Activated naive CD4-positive, alpha-beta T cell treated with anti-CD3 and anti-CD28 coated beads, Interleukin-2, amount 10 ng/mL, durations not matched to agents 7 days and 5 days (primary cell): ENCODE data around the gene NPHS2.
"Not testable (repeated sequence)": the region's sequence is repeated elsewhere in the genome, so short reads cannot be mapped to it uniquely, and the experiment has no call there.

Experiments
- CTCF ChIA-PET: fragments of 350-600 bp; sonication (Branson Sonifier 250); formaldehyde crosslinking; loops from one replicate; lab custom pipeline; 2021; ENCODE audit warnings: antibody characterized with exemption; lab: Charles Lee
- DNase-seq: peaks from one replicate; pipeline ENCODE4 v3.0.0-alpha.2; 2020
- H3K27ac Mint-ChIP-seq: one replicate; pipeline ENCODE4 v1.8.0; 2021; ENCODE audit warnings: mild to moderate bottlenecking, moderate library complexity, mixed read lengths
- H3K27me3 Mint-ChIP-seq: one replicate; pipeline ENCODE4 v1.8.0; 2021; ENCODE audit warnings: mild to moderate bottlenecking, mixed read lengths
- H3K36me3 Mint-ChIP-seq: one replicate; pipeline ENCODE4 v1.8.0; 2021; ENCODE audit warnings: mixed read lengths
- H3K4me1 Mint-ChIP-seq: one replicate; pipeline ENCODE4 v1.8.0; 2021; ENCODE audit warnings: mixed read lengths
- H3K4me3 Mint-ChIP-seq: one replicate; pipeline ENCODE4 v1.8.0; 2021; ENCODE audit warnings: mild to moderate bottlenecking, moderate library complexity, mixed read lengths
- H3K9me3 Mint-ChIP-seq: one replicate; pipeline ENCODE4 v1.8.0; 2021; ENCODE audit warnings: mixed read lengths

Gene NPHS2

DNA sequence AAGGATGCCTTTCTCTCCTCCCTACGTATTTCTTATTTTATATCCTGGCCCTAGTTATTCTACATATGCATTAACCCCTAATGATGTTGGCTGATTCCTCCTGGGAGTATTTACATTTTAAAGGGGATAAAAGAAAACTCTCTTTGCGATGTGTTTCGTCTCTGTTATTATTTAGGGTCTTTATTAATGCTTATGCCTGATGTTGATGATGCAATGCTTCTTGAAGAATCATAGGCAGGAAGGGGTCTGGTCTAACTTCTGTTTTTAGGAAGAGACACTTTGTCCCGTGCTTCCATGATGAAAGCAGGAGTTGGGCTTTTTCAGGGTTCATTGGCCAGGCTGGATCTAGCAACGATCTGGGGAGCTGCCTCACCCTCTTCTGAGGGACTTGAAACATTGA lies 761 bp upstream of the NPHS2 start:
- Mint-ChIP-seq H3K4me1 (peaks cover 4% of the 10 kb centered on the region), H3K4me3 (no peak overlapping the region), H3K9me3 (no peaks in the 10 kb centered on the region), H3K27ac (no peak overlapping the region), H3K36me3 (no peaks in the 10 kb centered on the region), H3K27me3 (peaks cover 38% of the 10 kb centered on the region)
- CTCF ChIA-PET = no interaction called here
- DNase-seq = no peak

DNA sequence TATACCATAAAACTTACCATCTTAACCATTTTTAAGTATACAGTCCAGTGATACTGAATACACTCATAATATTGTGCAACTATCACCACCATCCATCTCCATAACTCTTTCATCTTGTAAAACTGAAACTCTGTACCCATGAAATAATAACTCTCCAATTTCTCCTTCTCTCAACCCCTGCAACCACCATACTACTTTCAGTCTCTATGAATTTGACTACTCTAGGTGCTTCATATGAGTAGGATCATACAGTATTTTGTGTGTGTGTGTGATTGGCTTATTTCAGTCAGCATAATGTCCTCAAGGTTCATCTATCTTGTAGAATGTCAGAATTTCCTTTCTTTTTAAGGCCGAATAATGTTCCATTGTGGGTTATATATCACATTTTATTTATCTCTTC lies 17.7 kb downstream of the NPHS2 start:
- CTCF ChIA-PET = no interaction called here
- no peaks in the 10 kb centered on the region for H3K4me1 Mint-ChIP-seq
- H3K27ac Mint-ChIP-seq = no peak overlapping the region
- DNase-seq = no peak
- no peaks in the 10 kb centered on the region for H3K27me3 Mint-ChIP-seq
- H3K4me3 Mint-ChIP-seq = no peak overlapping the region
- H3K9me3 Mint-ChIP-seq = no peaks in the 10 kb centered on the region
- no peaks in the 10 kb centered on the region for H3K36me3 Mint-ChIP-seq

DNA sequence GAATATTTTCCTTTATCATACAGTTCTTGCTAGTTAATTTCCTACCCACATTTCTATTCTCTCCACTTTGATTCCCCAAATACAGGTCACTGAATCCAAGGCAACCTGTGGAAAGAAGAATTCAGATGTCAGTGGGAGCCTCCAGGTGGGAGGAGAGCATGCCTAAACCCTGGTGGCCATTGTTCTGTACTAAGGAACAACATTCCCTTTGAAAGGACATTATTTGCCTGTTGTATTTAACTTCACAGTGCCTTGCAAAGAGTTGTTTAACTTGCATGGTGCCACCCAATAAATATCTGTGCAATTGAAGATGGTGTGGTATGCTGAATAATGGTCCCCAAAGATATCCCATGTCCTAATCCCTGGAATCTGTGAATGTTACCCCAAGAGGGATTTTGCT lies 21.3 kb downstream of the NPHS2 start:
- H3K4me1 Mint-ChIP-seq = no peaks in the 10 kb centered on the region
- DNase-seq = no peak
- no peak overlapping the region for H3K27ac Mint-ChIP-seq
- no peak overlapping the region for H3K4me3 Mint-ChIP-seq
- no peaks in the 10 kb centered on the region for H3K9me3 Mint-ChIP-seq
- CTCF ChIA-PET = no interaction called here
- H3K27me3 Mint-ChIP-seq = no peaks in the 10 kb centered on the region
- H3K36me3 Mint-ChIP-seq = no peaks in the 10 kb centered on the region

DNA sequence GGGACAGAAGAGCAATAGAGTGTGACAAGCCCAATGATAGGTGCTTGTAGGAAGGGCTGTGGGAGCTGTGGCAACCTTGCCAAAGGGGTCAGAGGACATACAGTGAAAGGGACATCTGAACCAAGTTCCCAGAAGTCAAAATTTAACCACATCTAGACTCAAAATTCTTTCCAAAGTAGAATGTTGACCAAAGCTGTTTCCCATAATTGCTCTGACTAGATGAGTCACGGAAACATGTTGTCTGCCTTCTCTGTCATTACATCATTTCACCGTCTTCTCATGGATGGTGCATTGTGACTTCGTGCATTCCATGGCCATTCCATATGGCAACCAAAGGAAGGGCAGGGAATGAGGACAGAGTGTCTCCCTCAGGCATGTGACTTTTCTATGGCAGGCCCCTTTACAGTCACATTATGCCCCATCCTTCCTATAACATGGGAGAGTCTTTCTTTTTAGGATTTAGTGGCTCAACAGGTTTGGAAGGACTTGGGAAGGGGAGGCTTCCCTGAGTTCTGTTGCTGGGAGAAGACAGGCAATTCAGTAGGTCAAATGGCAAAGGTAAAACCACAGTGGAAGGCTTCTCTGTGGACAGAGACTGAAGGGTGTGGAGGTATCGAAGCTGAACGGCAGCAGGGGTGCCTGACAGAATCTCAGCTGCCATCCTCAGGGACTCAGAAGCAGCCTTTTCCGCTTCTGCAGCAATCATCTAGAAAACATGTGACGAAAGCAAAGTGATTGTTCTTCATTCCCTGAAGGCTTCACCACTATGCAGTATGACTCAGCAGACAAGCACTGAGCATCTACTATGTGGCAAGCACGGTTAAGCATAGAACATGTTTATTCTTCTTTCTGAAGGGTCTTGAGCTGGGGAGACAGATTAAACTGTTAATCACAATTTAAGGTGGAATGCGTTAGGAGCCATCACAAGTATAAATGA lies 24.7 kb downstream of the NPHS2 start:
- Mint-ChIP-seq H3K4me3 (no peak overlapping the region), H3K27ac (no peak overlapping the region), H3K27me3 (no peaks in the 10 kb centered on the region), H3K36me3 (no peaks in the 10 kb centered on the region), H3K4me1 (no peaks in the 10 kb centered on the region), H3K9me3 (no peaks in the 10 kb centered on the region)
- no peak for DNase-seq
- CTCF ChIA-PET = no interaction called here

DNA sequence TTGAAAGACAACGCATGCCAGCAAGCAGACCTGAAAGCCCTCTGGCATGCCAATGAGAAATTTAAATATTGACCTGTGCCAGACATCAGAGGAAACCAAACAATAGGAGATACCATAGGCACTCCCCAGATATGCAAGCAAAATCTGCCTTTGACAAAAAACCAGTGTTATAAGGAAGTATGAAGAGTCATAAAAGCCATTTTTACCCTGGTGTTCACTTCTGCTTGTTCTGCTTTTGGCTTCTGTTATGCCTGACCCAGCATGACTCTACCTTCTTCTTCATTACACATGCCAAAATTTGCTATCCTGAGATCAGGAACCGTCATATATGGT lies 26.4 kb downstream of the NPHS2 start:
- no peaks in the 10 kb centered on the region for H3K9me3 Mint-ChIP-seq
- no peaks in the 10 kb centered on the region for H3K36me3 Mint-ChIP-seq
- CTCF ChIA-PET = no interaction called here
- DNase-seq = no peak
- no peaks in the 10 kb centered on the region for H3K27me3 Mint-ChIP-seq
- H3K27ac Mint-ChIP-seq = no peak overlapping the region
- no peaks in the 10 kb centered on the region for H3K4me1 Mint-ChIP-seq
- H3K4me3 Mint-ChIP-seq = no peak overlapping the region

DNA sequence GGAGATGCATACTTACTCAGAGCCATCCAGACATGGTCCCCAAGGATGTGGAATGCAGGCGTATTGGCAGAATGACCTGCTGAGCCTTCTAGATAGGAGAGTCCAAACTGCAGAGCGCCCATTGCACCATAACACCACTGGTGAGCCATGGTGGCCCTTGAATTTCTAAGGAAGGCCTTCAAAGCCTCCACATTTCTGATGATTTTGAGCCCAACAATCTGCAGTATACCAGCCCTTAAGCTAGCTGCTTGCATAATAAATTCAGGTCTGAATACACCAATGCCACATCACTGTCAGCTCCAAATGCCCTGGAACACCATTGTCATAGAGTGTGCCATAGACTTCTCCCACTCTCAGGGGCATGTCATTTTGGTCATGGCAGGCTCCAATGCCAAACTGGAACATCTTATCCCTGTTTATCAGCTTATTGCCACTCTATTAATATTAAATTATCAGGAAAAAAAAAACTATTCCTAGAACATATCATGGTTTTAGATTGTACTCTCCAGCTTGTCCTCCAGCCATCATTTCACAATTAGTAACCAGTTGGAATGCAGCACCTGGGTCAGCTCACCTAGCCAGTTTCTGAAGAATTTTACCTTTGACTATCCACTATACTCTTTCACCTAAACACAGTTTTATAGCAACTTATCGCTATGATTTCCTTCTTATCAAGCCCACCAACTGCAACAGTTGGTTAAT lies 26.9 kb downstream of the NPHS2 start:
- H3K36me3 Mint-ChIP-seq = no peaks in the 10 kb centered on the region
- DNase-seq = no peak
- CTCF ChIA-PET = no interaction called here
- H3K27me3 Mint-ChIP-seq = no peaks in the 10 kb centered on the region
- H3K9me3 Mint-ChIP-seq = no peaks in the 10 kb centered on the region
- no peak overlapping the region for H3K4me3 Mint-ChIP-seq
- no peaks in the 10 kb centered on the region for H3K4me1 Mint-ChIP-seq
- no peak overlapping the region for H3K27ac Mint-ChIP-seq

DNA sequence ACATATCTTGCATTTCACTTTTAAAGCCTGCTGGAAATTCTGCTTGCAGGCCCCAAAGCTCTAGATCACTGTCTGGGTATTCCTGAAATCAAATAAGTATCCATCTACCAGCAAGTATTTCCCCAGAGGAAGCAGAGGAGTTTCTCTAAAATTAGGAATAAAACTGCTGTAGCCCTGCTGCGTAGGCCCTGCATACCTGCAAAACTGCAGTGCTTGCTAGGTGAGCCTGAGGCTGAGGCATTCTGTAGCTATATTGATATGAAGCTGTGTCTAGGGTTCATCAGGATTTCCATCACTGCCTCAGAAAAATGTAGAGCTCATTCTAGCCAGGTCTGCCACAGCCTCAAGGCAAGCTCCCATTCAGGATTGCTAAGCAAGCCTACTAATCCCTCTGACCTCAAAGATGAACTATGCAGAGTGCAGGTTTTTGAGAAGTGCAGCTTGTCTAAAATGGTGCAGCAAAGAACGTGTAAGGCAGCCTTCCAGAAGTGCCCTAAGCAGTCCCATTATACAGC lies 28.7 kb downstream of the NPHS2 start:
- Mint-ChIP-seq H3K27ac (no peak overlapping the region), H3K4me1 (no peaks in the 10 kb centered on the region), H3K27me3 (no peaks in the 10 kb centered on the region), H3K4me3 (no peak overlapping the region), H3K36me3 (no peaks in the 10 kb centered on the region), H3K9me3 (no peaks in the 10 kb centered on the region)
- CTCF ChIA-PET = no interaction called here
- DNase-seq = no peak

DNA sequence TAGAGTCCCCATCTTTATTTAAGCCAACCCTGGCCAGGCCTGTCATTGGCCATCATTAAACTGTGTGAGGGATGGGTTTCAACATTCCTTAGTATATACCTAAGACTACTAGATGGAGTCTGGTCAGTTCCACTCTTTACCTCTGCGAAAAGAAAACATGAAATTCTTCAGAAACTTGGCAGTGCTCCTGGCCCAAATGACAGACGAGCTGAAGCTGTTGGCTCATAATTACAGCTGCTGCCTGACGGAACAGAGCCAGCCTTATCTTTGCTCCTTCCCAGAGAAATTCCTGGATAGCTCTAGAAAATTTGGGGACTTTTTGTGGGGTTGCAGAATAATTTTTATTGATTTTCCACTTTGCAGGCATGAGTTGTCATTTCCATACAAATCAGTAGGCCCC lies 30.4 kb downstream of the NPHS2 start:
- peaks cover 3% of the 10 kb centered on the region for H3K27me3 Mint-ChIP-seq
- no peak for DNase-seq
- no peak overlapping the region for H3K27ac Mint-ChIP-seq
- no peak overlapping the region for H3K4me3 Mint-ChIP-seq
- H3K36me3 Mint-ChIP-seq = no peaks in the 10 kb centered on the region
- H3K4me1 Mint-ChIP-seq = no peaks in the 10 kb centered on the region
- H3K9me3 Mint-ChIP-seq = no peaks in the 10 kb centered on the region
- CTCF ChIA-PET = no interaction called here

DNA sequence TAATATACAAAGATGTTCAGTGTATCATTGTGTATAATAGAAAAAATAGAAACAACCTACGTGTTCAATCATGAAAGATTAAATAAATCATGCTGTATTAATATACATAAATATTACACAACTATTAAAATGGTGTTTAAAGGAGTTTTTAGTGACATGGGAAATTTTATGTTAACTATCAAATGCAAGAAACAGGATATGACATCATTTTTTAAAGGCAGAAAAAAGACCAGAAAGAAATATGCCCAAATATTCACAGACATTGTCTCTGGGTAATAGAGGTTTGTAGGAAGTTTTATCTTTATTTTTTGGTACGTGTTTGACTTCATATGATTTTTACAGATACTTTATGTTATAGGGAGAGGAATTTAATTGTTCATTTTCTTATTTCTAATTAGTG lies 34.0 kb downstream of the NPHS2 start:
- no peaks in the 10 kb centered on the region for H3K4me1 Mint-ChIP-seq
- CTCF ChIA-PET = no interaction called here
- no peaks in the 10 kb centered on the region for H3K36me3 Mint-ChIP-seq
- no peak overlapping the region for H3K4me3 Mint-ChIP-seq
- peaks cover 3% of the 10 kb centered on the region for H3K27me3 Mint-ChIP-seq
- H3K27ac Mint-ChIP-seq = no peak overlapping the region
- H3K9me3 Mint-ChIP-seq = no peaks in the 10 kb centered on the region
- DNase-seq = no peak

DNA sequence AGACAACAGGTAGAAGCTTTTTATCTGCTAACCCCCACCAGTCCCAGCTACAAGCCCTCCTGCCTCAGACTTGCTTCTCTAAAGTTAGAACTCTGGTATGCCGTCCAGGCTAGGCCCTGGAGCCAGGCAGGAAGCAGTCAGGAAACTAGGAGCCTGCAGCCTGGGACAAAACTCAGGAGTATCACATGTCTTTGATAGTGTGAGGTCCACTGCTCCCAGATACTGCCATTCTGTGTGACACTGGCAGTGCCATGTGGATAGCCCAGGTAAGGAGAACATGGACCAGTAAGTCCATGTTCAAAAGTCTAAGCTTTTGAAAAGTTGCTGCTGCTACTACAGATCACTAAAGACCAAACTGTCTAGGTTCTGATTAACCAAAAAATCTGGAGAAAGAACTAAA lies 45.4 kb downstream of the NPHS2 start:
- no peak overlapping the region for H3K27ac Mint-ChIP-seq
- H3K4me1 Mint-ChIP-seq = no peaks in the 10 kb centered on the region
- no peaks in the 10 kb centered on the region for H3K36me3 Mint-ChIP-seq
- no peak overlapping the region for H3K4me3 Mint-ChIP-seq
- no peaks in the 10 kb centered on the region for H3K27me3 Mint-ChIP-seq
- CTCF ChIA-PET = no interaction called here
- DNase-seq = no peak
- H3K9me3 Mint-ChIP-seq = no peaks in the 10 kb centered on the region

DNA sequence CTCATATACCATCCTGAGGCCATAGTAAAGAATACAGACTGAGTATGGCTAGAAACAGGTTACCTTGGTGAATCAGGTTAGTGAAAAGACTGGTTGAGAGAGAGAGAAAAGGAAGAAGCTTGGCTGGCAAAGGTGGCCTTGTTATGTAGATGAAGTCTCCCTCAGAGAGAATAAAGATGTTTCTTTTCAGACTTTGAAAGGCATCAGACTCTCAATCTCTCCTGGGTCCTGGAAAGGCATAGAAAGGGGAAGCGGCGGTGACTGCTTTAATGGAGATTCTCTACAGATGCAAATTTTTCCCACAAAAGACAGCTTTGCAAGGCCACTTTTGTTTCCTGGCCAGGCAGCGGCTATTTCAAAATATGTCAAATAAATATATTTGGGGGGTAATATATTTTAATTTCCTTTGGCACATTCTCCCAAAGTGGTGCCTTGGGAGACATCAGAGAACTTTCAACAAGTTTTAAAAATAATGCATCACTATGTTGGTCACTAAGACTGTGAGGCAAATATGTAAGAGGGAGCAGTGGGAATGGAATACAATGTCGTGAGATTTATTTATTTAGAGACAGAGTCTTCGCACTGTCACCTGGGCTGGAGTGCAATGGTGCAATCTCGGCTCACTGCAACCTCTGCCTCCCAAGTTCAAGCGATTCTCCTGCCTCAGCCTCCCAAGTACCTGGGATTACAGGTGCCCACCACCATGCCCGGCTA lies 46.1 kb downstream of the NPHS2 start:
- CTCF ChIA-PET = no interaction called here
- no peaks in the 10 kb centered on the region for H3K9me3 Mint-ChIP-seq
- H3K27ac Mint-ChIP-seq = no peak overlapping the region
- DNase-seq = no peak
- no peaks in the 10 kb centered on the region for H3K4me1 Mint-ChIP-seq
- H3K36me3 Mint-ChIP-seq = no peaks in the 10 kb centered on the region
- H3K4me3 Mint-ChIP-seq = no peak overlapping the region
- no peaks in the 10 kb centered on the region for H3K27me3 Mint-ChIP-seq

DNA sequence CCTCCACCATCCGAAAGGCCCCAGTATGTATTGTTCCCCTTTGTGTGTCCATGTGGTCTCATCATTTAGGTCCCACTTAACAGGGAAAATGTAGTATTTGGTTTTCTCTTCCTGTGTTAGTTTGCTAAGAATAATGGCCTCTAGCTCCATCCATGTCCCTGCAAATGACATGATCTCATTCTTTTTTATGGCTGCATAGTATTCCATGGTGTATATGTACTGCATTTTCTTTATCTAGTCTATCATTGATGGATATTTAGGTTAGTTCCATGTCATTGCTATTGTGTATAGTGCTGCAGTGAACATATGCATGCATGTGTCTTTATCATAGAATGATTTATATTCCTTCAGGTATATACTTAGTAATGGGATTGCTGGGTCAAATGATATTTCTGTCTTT lies 57.2 kb downstream of the NPHS2 start:
- CTCF ChIA-PET, H3K4me3 Mint-ChIP-seq, H3K27me3 Mint-ChIP-seq, DNase-seq, H3K27ac Mint-ChIP-seq, H3K4me1 Mint-ChIP-seq, H3K9me3 Mint-ChIP-seq, H3K36me3 Mint-ChIP-seq: not testable (repeated sequence)

DNA sequence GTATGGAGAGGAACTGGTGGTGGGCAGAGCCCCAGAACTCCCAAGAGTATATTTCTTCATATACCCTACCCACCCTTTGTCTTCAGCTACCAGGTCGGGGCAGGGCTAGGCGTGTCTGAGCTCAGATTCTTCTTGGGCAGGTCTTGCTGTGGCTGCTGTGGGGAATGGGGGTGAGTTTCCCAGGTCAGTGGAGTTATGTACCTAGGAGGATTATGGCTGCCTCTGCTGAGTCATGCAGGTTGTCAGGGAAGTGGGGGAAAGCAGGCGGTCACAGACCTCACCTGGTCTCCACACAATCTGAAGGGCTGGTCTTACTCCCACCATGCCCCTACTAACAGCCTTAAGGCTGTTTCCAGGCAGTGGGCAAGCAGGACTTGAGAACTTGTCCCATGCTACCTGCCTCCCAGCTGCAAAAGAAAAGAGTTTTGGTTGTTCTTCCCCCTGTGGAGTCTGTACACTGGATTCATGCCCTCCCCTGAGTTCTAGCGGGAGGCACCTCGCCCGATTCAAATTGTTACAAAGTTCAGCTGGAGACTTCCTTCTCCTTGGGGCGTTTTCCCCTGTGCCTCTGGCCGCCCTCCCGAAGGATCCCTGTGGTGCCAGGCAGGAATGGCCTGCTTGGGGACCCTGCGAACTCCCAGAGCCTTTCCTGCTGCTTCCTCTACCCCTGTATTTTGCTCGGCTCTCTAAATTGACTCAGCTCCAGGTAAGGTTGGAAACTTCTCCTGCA lies 58.6 kb downstream of the NPHS2 start:
- no peak overlapping the region for H3K27ac Mint-ChIP-seq
- H3K4me1 Mint-ChIP-seq = no peaks in the 10 kb centered on the region
- CTCF ChIA-PET = no interaction called here
- H3K4me3 Mint-ChIP-seq = no peak overlapping the region
- no peaks in the 10 kb centered on the region for H3K9me3 Mint-ChIP-seq
- no peak for DNase-seq
- no peaks in the 10 kb centered on the region for H3K36me3 Mint-ChIP-seq
- H3K27me3 Mint-ChIP-seq = no peaks in the 10 kb centered on the region

DNA sequence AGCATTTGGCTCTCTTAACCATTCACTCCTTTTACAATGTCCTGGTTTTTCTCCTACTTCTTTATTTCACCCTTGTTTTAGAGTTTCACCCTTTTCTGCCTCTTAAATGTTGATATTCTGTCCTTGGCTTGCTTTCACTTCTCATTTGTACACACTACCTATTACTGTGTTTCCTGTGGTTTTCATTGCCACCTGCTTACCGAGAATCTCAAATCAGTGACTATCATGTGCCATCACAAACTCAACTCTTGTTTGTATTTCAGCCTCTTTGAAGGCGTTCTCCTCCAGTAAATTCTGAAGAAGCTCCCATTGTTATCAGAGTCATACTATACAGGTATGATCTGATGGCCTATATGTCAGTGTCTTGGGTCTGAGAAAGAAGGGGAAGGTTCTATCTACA lies 65.7 kb downstream of the NPHS2 start:
- Mint-ChIP-seq H3K36me3 (no peaks in the 10 kb centered on the region), H3K27ac (no peak overlapping the region), H3K4me3 (no peak overlapping the region), H3K4me1 (peaks cover 8% of the 10 kb centered on the region), H3K9me3 (peaks cover 2% of the 10 kb centered on the region), H3K27me3 (no peaks in the 10 kb centered on the region)
- CTCF ChIA-PET = interaction anchor here (0.6 kb wide), 1 partner anchor 43 kb away, joined by 4 read pairs; no protein-coding TSS in a partner anchor
- no peak for DNase-seq
